Neural progenitor cell (in vitro differentiated cells): Measurements from ENCODE around the gene GDPD5. TPM values are rescaled to one million over a fixed set of nuclear protein-coding genes. Genes with fewer than 3 reads are reported as not detected.

Experiments
- DNase-seq: peaks from one replicate; pipeline ENCODE4 v3.0.0-alpha.2; 2016; ENCODE audit warnings: low spot score
- H2AFZ ChIP-seq: fragments of 200-600 bp; sonication (generic); replicated peaks from 2 replicates; pipeline ENCODE4 v1.6.1; 2016; ENCODE audit warnings: antibody characterized with exemption
- H3F3A ChIP-seq: fragments of 200-600 bp; sonication (generic); 2 replicates; pipeline ENCODE4 v1.6.1; 2016; ENCODE audit warnings: antibody characterized with exemption, low read depth
- H3K27ac ChIP-seq: fragments of 200-600 bp; sonication (generic); 2 replicates; pipeline ENCODE4 v1.5.1; 2016; ENCODE audit warnings: mild to moderate bottlenecking
- H3K27me3 ChIP-seq: fragments of 200-600 bp; sonication (generic); 2 replicates; pipeline ENCODE4 v1.6.1; 2016; ENCODE audit warnings: mild to moderate bottlenecking, moderate library complexity
- H3K36me3 ChIP-seq: fragments of 200-600 bp; sonication (generic); 2 replicates; pipeline ENCODE4 v1.5.1; 2016
- H3K4me1 ChIP-seq: fragments of 200-600 bp; sonication (generic); 2 replicates; pipeline ENCODE4 v1.6.1; 2016; ENCODE audit warnings: mixed run types
- H3K4me2 ChIP-seq: fragments of 200-600 bp; sonication (generic); 2 replicates; pipeline ENCODE4 v1.6.1; 2016
- H3K4me3 ChIP-seq: fragments of 200-600 bp; sonication (generic); 2 replicates; pipeline ENCODE4 v1.5.1; 2016
- H3K79me2 ChIP-seq: fragments of 200-600 bp; sonication (generic); 2 replicates; pipeline ENCODE4 v1.6.1; 2016; ENCODE audit warnings: low read depth
- H3K9ac ChIP-seq: fragments of 200-600 bp; sonication (generic); 2 replicates; pipeline ENCODE4 v1.6.1; 2016
- H3K9me3 ChIP-seq: fragments of 200-600 bp; sonication (generic); 2 replicates; pipeline ENCODE4 v1.5.1; 2016; ENCODE audit warnings: low read depth
- H4K20me1 ChIP-seq: fragments of 200-600 bp; sonication (generic); 2 replicates; pipeline ENCODE4 v1.6.1; 2016; ENCODE audit warnings: low read depth
- H3K27ac Mint-ChIP-seq: 3 replicates; pipeline ENCODE4 v1.8.0; 2021; ENCODE audit warnings: mixed read lengths
- H3K27me3 Mint-ChIP-seq: 2 replicates; pipeline ENCODE4 v1.8.0; 2022; ENCODE audit warnings: low read depth, mild to moderate bottlenecking, inconsistent platforms, moderate library complexity, mixed read lengths; ENCODE audit not compliant: insufficient read depth
- H3K36me3 Mint-ChIP-seq: 3 replicates; pipeline ENCODE4 v1.8.0; 2021; ENCODE audit warnings: mixed read lengths
- H3K4me1 Mint-ChIP-seq: 3 replicates; pipeline ENCODE4 v1.8.0; 2021; ENCODE audit warnings: mixed read lengths
- H3K4me3 Mint-ChIP-seq: 3 replicates; pipeline ENCODE4 v1.8.0; 2021; ENCODE audit warnings: mild to moderate bottlenecking, moderate library complexity, mixed read lengths
- H3K9me3 Mint-ChIP-seq: 3 replicates; pipeline ENCODE4 v1.8.0; 2020; ENCODE audit warnings: mixed read lengths
- EZH2 ChIP-seq: fragments of 200-600 bp; sonication (generic); IDR thresholded peaks from 2 replicates; pipeline ENCODE4 v1.6.1; 2017; ENCODE audit warnings: antibody characterized with exemption, mild to moderate bottlenecking, moderate library complexity
- EZH2phosphoT487 ChIP-seq: fragments of 200-600 bp; sonication (generic); IDR thresholded peaks from 2 replicates; pipeline ENCODE4 v1.6.1; 2017; ENCODE audit warnings: antibody characterized with exemption
- total RNA-seq: library from RNA; depleted of rRNA; stranded (reverse); fragments of >200 nt; gene quantifications from 2 replicates; pipeline ENCODE4 v1.2.3, GENCODE V29; 2015; ENCODE audit warnings: low replicate concordance
- TF ChIP-seq, protein P1 (sequence below): fragments of 200-600 bp; sonication (generic); IDR thresholded peaks from 2 replicates; pipeline ENCODE4 v1.5.1; 2017; ENCODE audit warnings: antibody characterized with exemption, mild to moderate bottlenecking

Gene GDPD5
- total RNA-seq, 1 donor from 2014 or later = 11.3 TPM

- Mint-ChIP-seq H3K9me3 (no peaks in the 10 kb centered on the region), H3K4me3 (no peak overlapping the region), H3K27me3 (peaks cover 8% of the 10 kb centered on the region), H3K4me1 (peaks cover 24% of the 10 kb centered on the region), H3K36me3 (no peaks in the 10 kb centered on the region), H3K27ac (no peak overlapping the region)
- Histone ChIP-seq H3K79me2 (no peaks in the 10 kb centered on the region), H3K27me3 (no peaks in the 10 kb centered on the region), H3K9me3 (no peaks in the 10 kb centered on the region), H3F3A (peaks cover 8% of the 10 kb centered on the region), H3K9ac (no peak overlapping the region), H3K27ac (no peak overlapping the region), H2AFZ (no peak overlapping the region), H3K4me1 (peaks cover 21% of the 10 kb centered on the region), H3K4me3 (no peak overlapping the region), H3K36me3 (no peaks in the 10 kb centered on the region), H4K20me1 (no peaks in the 10 kb centered on the region), H3K4me2 (no peak overlapping the region)
- DNase-seq = no peak
- TF ChIP-seq EZH2phosphoT487 (no peak), EZH2 (no peak)
- TF ChIP-seq, protein P1, sequence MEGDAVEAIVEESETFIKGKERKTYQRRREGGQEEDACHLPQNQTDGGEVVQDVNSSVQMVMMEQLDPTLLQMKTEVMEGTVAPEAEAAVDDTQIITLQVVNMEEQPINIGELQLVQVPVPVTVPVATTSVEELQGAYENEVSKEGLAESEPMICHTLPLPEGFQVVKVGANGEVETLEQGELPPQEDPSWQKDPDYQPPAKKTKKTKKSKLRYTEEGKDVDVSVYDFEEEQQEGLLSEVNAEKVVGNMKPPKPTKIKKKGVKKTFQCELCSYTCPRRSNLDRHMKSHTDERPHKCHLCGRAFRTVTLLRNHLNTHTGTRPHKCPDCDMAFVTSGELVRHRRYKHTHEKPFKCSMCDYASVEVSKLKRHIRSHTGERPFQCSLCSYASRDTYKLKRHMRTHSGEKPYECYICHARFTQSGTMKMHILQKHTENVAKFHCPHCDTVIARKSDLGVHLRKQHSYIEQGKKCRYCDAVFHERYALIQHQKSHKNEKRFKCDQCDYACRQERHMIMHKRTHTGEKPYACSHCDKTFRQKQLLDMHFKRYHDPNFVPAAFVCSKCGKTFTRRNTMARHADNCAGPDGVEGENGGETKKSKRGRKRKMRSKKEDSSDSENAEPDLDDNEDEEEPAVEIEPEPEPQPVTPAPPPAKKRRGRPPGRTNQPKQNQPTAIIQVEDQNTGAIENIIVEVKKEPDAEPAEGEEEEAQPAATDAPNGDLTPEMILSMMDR = no peak
Observed at GRCh38 chr11:75479597-75480145, 46.1 kb downstream of the GDPD5 start.

DNA sequence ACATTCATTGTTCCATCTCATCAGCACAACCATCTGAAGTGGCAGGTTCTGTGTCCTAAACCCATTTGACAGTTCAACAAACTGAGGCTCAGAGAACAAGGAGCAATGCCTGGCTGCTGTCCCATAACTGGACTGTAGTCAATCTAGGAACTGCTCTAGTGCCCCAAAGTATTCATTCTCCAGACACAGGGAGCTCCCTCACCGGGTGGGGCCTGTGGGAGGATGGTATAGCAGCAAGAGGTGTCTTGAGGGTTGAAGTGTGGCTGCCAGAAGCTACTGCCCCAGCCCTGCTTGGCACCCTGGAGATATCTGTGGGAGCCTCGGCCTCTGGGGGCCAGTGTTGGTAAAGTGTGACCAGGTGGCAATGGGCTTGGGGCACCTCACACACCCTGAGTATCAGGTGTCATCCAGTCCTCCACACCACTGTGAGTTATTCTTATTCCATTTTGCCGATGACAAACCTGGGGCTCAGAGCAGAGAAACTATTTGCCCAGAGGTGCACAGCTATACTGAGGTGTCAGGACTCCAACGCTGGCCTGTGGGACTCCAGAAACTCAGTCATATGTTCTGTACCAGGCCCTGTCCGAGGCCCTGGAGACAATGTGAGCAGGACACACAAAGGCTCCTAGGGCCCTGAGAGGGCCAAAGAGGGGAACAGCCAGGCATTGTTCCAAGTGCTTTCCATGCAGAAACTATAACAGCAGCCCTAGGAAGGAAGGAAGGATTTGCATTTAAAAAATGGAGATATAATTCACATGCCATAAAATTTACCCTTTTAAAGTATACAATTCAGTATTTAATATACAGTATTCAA, 46.8 kb downstream of the GDPD5 start:
- H3K27ac ChIP-seq = no peak overlapping the region
- H4K20me1 ChIP-seq = no peaks in the 10 kb centered on the region
- H3K4me1 Mint-ChIP-seq = peaks cover 27% of the 10 kb centered on the region
- TF ChIP-seq EZH2 (no peak), EZH2phosphoT487 (no peak)
- TF ChIP-seq, protein P1 = no peak
- no peak overlapping the region for H3K4me3 ChIP-seq
- no peak for DNase-seq
- H3K9me3 Mint-ChIP-seq = no peaks in the 10 kb centered on the region
- H3K4me3 Mint-ChIP-seq = no peak overlapping the region
- H3K9me3 ChIP-seq = no peaks in the 10 kb centered on the region
- H3K4me2 ChIP-seq = no peak overlapping the region
- no peak overlapping the region for H3K9ac ChIP-seq
- no peaks in the 10 kb centered on the region for H3K36me3 Mint-ChIP-seq
- H3K36me3 ChIP-seq = no peaks in the 10 kb centered on the region
- H3K27me3 ChIP-seq = no peaks in the 10 kb centered on the region
- no peak overlapping the region for H2AFZ ChIP-seq
- no peak overlapping the region for H3K27ac Mint-ChIP-seq
- H3F3A ChIP-seq = peaks cover 12% of the 10 kb centered on the region
- peaks cover 8% of the 10 kb centered on the region for H3K27me3 Mint-ChIP-seq
- no peaks in the 10 kb centered on the region for H3K79me2 ChIP-seq
- peaks cover 21% of the 10 kb centered on the region for H3K4me1 ChIP-seq

- no peak overlapping the region for H3K9ac ChIP-seq
- H4K20me1 ChIP-seq = no peaks in the 10 kb centered on the region
- TF ChIP-seq, protein P1 = no peak
- TF ChIP-seq EZH2 = no peak
- TF ChIP-seq EZH2phosphoT487 = no peak
- H3K27me3 ChIP-seq = no peaks in the 10 kb centered on the region
- H3F3A ChIP-seq = peaks cover 12% of the 10 kb centered on the region
- no peak overlapping the region for H2AFZ ChIP-seq
- H3K4me3 ChIP-seq = no peak overlapping the region
- Mint-ChIP-seq H3K4me3 (no peak overlapping the region), H3K27ac (no peak overlapping the region), H3K27me3 (peaks cover 3% of the 10 kb centered on the region), H3K4me1 (peaks cover 36% of the 10 kb centered on the region), H3K9me3 (no peaks in the 10 kb centered on the region), H3K36me3 (no peaks in the 10 kb centered on the region)
- H3K4me2 ChIP-seq = no peak overlapping the region
- no peaks in the 10 kb centered on the region for H3K36me3 ChIP-seq
- H3K4me1 ChIP-seq = peaks cover 21% of the 10 kb centered on the region
- no peaks in the 10 kb centered on the region for H3K79me2 ChIP-seq
- no peaks in the 10 kb centered on the region for H3K9me3 ChIP-seq
- no peak for DNase-seq
- H3K27ac ChIP-seq = no peak overlapping the region
Observed at GRCh38 chr11:75477614-75477935, 48.2 kb downstream of the GDPD5 start.
